Stimulated activated CD4-positive, alpha-beta T cell treated with anti-CD3 and anti-CD28 coated beads, TNF-alpha, amount 100 ng/mL, for 24 hours (primary cell): ENCODE measurements around the gene LRRC28.

Experiments
- DNase-seq, 3 experiments: peaks; one replicate each; pipeline ENCODE4 v3.0.0-alpha.2; 2020; ENCODE audit warnings: low read depth in 3 of 3

Gene LRRC28

GRCh38 chr15:99435113-99435695, 183.9 kb downstream of the LRRC28 start:
- DNase-seq, result no peak

- no peak for DNase-seq
Observed at GRCh38 chr15:99435877-99436541, 184.7 kb downstream of the LRRC28 start.

- no peak for DNase-seq
Observed at GRCh38 chr15:99436542-99437314, 185.4 kb downstream of the LRRC28 start.

GRCh38 chr15:99437315-99438223, 186.3 kb downstream of the LRRC28 start:
- no peak for DNase-seq

GRCh38 chr15:99438224-99438585, 186.9 kb downstream of the LRRC28 start:
- no peak for DNase-seq

GRCh38 chr15:99438691-99439523, 187.6 kb downstream of the LRRC28 start:
- DNase-seq, result no peak

- DNase-seq, result no peak
Observed at GRCh38 chr15:99439524-99439835, 188.2 kb downstream of the LRRC28 start.

GRCh38 chr15:99440029-99440428, 188.7 kb downstream of the LRRC28 start:
- no peak for DNase-seq
